HG03439 (cell line): Measurements from ENCODE around the gene FRY.

ENCODE experiments used
- ATAC-seq: cut with Tn5 transposase; IDR thresholded peaks from one replicate; pipeline ENCODE4 v1.9.1; 2021; ENCODE audit warnings: mild to moderate bottlenecking, moderate library complexity; ENCODE audit not compliant: unreplicated experiment

Gene FRY

GRCh38 chr13:32016119-32016518, 15.5 kb upstream of the FRY start:
- no peak for ATAC-seq

GRCh38 chr13:32016631-32017030, 14.9 kb upstream of the FRY start:
- ATAC-seq = no peak

GRCh38 chr13:32017474-32017873, 14.1 kb upstream of the FRY start:
- no peak for ATAC-seq

GRCh38 chr13:32019612-32020233, 11.9 kb upstream of the FRY start:
- ATAC-seq = peak; percentile 71

GRCh38 chr13:32021785-32022184, 9.8 kb upstream of the FRY start:
- no peak for ATAC-seq

GRCh38 chr13:32022311-32022710, 9.3 kb upstream of the FRY start:
- ATAC-seq = no peak

- no peak for ATAC-seq
These were observed 8.5 kb upstream of the FRY start for GRCh38 chr13:32023096-32023495.

GRCh38 chr13:32023698-32024097, 7.9 kb upstream of the FRY start:
- no peak for ATAC-seq

GRCh38 chr13:32024750-32025149, 6.8 kb upstream of the FRY start:
- no peak for ATAC-seq

GRCh38 chr13:32025730-32026129, 5.8 kb upstream of the FRY start:
- ATAC-seq = no peak

- no peak for ATAC-seq
These were observed 5.0 kb upstream of the FRY start for GRCh38 chr13:32026623-32027022.

GRCh38 chr13:32028711-32029110, 2.9 kb upstream of the FRY start:
- no peak for ATAC-seq

- ATAC-seq = no peak
These were observed 1.9 kb upstream of the FRY start for GRCh38 chr13:32029684-32030083.

- ATAC-seq = peak; percentile 5
These were observed 319 bp downstream of the FRY start for GRCh38 chr13:32031815-32032370.

- no peak for ATAC-seq
These were observed 1.2 kb downstream of the FRY start for GRCh38 chr13:32032759-32033158.

GRCh38 chr13:32033744-32034143, 2.2 kb downstream of the FRY start:
- no peak for ATAC-seq

- no peak for ATAC-seq
These were observed 4.1 kb downstream of the FRY start for GRCh38 chr13:32035716-32036115.

- ATAC-seq = no peak
These were observed 4.6 kb downstream of the FRY start for GRCh38 chr13:32036126-32036695.

- ATAC-seq = no peak
These were observed 5.2 kb downstream of the FRY start for GRCh38 chr13:32036757-32037156.

GRCh38 chr13:32037471-32037870, 5.9 kb downstream of the FRY start:
- no peak for ATAC-seq

GRCh38 chr13:32038343-32038742, 6.8 kb downstream of the FRY start:
- no peak for ATAC-seq

- no peak for ATAC-seq
These were observed 7.5 kb downstream of the FRY start for GRCh38 chr13:32039056-32039455.

GRCh38 chr13:32039528-32039927, 8.0 kb downstream of the FRY start:
- no peak for ATAC-seq
